Measurements from ENCODE around the gene DEFB132.

- TF ChIP-seq ZNF224 (CRISPR knock-in tag; IDR thresholded peaks at IDR 0.05) (no peak), POLR2A (IDR thresholded peaks at IDR 0.05; ENCODE audit: insufficient read depth in 1 of 2, low read depth in 2 of 2, low read length in 2 of 2) (no peak), ZNF512 (CRISPR knock-in tag; IDR thresholded peaks at IDR 0.05) (no peak), ZNF614 (CRISPR knock-in tag; IDR thresholded peaks at IDR 0.05; ENCODE audit: borderline replicate concordance) (no peak), ZSCAN30 (CRISPR knock-in tag; IDR thresholded peaks at IDR 0.05) (no peak), GATAD2A (CRISPR knock-in tag; IDR thresholded peaks at IDR 0.05) (no peak), CHCHD3 (CRISPR knock-in tag; IDR thresholded peaks at IDR 0.05) (no peak), KDM1A (CRISPR knock-in tag; IDR thresholded peaks at IDR 0.05) (no peak), MXI1 (IDR thresholded peaks at IDR 0.05; ENCODE audit: borderline replicate concordance, low read depth, low read length) (no peak), SMC3 (IDR thresholded peaks at IDR 0.05; ENCODE audit: low read length) (no peak)
- TF ChIP-seq, protein P1, sequence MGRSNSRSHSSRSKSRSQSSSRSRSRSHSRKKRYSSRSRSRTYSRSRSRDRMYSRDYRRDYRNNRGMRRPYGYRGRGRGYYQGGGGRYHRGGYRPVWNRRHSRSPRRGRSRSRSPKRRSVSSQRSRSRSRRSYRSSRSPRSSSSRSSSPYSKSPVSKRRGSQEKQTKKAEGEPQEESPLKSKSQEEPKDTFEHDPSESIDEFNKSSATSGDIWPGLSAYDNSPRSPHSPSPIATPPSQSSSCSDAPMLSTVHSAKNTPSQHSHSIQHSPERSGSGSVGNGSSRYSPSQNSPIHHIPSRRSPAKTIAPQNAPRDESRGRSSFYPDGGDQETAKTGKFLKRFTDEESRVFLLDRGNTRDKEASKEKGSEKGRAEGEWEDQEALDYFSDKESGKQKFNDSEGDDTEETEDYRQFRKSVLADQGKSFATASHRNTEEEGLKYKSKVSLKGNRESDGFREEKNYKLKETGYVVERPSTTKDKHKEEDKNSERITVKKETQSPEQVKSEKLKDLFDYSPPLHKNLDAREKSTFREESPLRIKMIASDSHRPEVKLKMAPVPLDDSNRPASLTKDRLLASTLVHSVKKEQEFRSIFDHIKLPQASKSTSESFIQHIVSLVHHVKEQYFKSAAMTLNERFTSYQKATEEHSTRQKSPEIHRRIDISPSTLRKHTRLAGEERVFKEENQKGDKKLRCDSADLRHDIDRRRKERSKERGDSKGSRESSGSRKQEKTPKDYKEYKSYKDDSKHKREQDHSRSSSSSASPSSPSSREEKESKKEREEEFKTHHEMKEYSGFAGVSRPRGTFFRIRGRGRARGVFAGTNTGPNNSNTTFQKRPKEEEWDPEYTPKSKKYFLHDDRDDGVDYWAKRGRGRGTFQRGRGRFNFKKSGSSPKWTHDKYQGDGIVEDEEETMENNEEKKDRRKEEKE (IDR thresholded peaks at IDR 0.05) = no peak
Measured at GRCh38 chr20:301886-302848, 44.6 kb downstream of the DEFB132 start.

Measured in HepG2 (cell line).